ENCODE data around the gene ZNF226.
A peak's percentile ranks its signal among the peaks of the same experiment; 100 is the strongest.
"Not testable (repeated sequence)": the region's sequence is repeated elsewhere in the genome, so short reads cannot be mapped to it uniquely, and the experiment has no call there.

Gene ZNF226

DNA sequence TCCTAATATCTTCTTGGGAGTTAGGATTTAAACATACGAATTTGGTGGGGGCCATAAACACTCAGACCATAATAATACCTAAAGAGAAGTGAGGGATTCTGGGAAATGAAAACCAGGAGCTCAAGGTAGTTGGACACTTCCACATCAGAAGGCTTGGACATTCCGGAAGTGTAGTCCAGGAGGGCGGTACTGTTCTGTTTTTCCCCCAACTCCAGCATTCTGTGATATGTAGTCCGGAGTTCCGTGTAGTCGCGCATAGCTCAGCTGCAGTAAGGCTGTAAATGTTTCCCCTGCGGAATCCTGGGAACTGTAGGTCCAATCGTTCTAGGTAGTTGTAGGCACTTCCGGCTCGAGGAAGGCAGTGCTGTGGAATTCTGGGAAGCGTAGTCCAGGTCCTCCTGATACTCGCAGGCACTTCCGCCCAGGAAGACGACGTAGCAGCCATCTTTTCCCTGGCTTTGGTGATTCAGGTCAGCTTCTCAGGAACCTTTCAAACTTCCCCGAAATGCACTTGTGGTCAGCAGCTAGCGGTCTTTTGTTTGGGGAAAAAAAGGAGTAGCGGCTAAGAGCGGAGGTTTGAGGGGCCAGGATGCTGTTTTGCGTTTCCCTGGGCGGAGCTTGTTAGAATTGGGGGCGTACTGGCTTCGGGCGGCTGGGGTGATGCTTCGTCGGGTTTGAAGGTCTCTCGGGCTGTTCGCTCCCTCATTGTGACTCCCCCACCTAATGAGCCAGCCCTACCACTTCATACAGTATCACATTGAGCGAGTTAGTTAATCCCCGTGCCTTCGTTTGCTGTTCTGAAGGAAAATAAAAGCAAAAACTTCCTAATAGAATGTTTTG lies at the start of gene ZNF226:
TSS of gene ZNF226 (plus strand) at position 428 of the 840 bp plus-strand sequence. CDS start 4,981 bp downstream, outside the sequence.
- DNase-seq: peak; percentile 98

GRCh38 chr19:44121162-44121561 lies 43.7 kb upstream of the ZNF226 start:
- not testable (repeated sequence) for DNase-seq

- DNase-seq: no peak
Observed at GRCh38 chr19:44131955-44132354, 32.9 kb upstream of the ZNF226 start.

DNA sequence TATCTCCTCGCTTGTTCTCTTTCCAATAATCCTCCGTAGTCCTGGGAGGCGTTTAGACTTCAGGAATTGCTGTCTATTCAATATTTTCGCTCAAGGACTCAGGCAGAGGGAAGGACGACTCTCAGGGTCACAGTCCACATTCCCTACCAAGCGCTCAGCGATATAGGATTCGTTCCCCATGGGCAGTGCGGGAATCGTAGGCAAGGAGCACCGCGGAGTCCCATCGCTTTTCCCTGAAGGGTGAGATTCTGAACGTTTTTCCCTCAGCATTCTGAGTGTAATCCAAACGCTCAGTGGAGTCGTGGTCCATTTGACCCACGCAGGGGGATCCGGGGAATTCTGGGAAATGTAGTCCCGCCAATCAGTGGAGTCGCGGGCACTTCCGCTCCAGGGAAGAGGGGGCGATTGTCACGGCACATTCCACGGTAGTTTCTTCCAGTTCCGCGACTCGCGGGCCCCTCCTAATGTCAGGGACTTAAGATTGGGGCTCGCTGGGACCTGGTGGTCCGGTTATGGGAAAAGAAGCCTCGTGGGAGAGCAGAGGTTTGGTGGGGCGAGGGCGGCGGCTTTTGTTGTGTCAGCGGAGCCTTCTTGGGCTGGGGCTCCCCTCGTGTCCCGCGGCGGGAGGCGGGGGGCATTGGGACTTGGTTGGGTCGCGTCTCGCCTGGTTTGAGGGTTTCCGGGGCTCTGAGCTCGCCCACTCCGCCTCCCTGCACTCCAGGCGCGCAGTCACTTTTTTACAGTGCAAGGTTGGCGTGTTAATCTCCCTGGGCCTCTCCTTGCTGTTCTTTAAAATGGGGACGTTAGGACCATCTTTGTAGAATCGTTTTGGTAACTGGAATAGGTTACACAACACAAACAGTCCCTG lies 23.5 kb upstream of the ZNF226 start, which contains the start of gene ZNF234:
TSS of gene ZNF234 (plus strand) at position 364 of the 868 bp plus-strand sequence. CDS start 3,079 bp downstream, outside the sequence.
- peak; percentile 49 for DNase-seq

DNA sequence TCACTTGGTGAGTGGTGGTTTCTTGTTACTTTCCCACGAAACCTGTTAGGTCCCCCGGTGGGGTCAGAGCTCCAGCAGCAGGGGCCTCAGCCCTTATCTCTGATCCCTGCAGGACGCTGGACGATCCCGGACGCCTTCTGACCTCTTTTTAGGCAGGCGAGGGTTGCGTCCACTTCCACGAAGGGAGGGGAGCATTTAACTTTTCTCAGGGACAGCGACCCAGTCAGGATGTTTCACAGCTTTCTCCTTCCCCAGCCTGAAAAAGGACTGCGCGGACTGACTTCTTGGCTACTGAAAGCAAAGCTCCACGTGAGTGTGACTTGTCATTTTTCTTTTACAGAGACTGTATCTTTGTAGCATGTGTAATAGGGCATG lies 22.9 kb upstream of the ZNF226 start:
- no peak for DNase-seq

DNA sequence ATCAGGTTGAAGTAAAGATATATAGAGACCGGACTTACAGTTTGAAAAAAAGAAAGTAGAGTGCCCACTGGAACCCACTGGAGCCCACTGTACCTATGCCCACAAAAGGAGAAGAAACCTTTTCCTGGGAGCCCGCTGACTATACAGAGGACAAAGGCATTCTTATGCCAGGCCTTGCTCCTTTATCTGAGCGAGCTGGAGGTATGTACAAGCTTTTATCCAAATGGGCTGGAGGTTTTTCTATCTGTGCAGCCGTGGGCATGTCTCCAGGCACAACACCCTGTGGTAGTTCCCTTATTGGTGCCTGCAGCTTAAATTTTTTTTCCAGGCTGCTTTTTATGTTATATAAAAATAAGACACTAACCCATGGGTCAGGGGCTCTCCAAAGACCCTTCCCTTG lies 15.1 kb upstream of the ZNF226 start:
- DNase-seq: no peak

DNA sequence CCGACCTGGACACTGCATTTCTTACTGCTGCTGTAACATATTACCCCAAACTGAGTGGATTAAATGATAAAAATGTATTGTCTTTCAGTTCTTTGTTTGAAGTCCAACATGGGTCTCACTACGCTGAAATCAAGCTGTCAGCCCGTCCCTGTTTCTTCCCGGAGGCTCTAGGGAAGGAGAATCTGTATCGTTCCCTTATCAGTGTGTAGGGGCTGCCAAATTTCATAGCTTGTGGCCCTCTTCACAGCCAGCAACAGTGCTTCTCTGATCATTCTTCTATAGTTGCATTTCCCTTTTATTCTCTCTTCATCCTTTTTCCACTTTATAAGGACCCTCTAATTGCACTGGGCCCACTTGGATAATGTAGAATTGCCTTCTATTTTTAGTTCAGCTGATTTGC lies 13.4 kb upstream of the ZNF226 start:
- no peak for DNase-seq

DNA sequence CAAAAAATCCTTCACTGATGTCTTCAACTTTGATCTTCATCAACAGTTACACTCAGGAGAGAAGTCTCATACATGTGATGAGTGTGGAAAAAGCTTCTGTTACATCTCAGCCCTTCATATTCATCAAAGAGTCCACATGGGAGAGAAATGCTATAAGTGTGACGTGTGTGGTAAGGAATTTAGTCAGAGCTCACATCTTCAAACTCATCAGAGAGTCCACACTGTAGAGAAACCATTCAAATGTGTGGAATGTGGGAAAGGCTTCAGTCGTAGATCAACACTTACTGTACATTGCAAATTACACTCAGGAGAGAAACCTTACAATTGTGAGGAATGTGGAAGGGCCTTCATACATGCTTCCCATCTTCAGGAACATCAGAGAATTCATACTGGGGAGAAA lies 8.4 kb upstream of the ZNF226 start:
- no peak for DNase-seq

DNA sequence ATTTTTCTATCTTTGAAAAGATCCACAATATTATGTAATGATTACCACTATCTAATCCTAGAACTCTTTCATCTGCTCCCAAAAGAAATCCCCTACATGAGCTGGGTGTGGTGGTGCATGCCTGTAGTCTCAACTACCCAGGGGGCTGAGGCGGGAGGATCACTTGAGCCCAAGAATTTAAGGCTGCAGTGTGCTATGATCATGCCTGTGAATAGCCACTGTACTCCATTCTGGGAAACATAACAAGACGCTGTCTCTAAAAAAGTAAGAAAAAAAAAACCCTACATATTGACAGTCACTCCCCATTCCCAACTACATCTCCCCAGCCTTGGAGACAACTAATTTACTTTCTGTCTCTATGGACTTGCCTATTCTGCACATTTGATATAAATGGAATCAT lies 1.1 kb upstream of the ZNF226 start:
- no peak for DNase-seq

DNA sequence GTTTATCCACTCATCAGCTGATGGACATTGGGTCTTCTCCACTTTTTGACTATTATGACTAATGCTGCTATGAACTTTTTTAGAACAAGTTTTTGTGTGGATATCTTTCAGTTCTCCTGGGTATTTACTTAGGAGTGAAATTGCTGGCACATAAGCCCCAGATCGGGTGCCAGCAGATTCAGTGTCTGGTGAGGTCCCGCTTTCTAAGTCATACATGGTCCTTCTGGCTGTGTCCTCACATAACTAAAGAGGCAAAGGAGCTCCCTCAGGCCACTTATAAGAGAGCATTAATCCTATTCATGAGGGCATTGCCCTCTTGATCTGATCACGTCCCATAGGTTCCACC lies 600 bp upstream of the ZNF226 start:
- no peak for DNase-seq

GRCh38 chr19:44170660-44171059 lies 5.8 kb downstream of the ZNF226 start:
- not testable (repeated sequence) for DNase-seq

DNA sequence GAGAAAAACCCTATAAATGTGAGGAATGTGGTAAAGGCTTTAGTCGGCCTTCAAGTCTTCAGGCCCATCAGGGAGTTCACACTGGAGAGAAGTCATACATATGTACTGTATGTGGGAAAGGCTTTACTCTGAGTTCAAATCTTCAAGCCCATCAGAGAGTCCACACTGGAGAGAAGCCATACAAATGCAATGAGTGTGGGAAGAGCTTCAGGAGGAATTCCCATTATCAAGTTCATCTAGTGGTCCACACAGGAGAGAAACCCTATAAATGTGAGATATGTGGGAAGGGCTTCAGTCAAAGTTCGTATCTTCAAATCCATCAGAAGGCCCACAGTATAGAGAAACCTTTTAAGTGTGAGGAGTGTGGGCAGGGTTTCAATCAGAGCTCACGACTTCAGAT lies 11.7 kb downstream of the ZNF226 start:
- no peak for DNase-seq

- no peak for DNase-seq
Observed at GRCh38 chr19:44180968-44181367, 16.1 kb downstream of the ZNF226 start.

DNA sequence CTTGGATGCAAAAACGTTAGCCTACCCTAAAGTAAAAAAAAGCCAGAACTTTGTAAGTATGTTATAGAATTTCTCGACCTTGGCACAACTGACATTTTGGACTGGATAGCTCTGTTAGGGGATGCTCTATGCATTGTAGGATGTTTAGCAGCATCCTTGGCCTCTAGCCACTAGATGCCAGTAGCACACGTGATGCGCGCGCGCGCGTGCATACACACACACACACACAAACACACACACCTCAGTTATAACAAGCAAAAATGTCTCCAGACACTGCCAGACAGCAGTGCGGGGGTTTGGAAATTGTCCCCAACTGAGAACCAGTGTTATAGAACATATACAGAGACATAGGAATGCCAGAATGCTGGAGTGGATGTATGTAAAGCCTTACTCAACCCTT lies 17.2 kb downstream of the ZNF226 start:
- DNase-seq: no peak

DNA sequence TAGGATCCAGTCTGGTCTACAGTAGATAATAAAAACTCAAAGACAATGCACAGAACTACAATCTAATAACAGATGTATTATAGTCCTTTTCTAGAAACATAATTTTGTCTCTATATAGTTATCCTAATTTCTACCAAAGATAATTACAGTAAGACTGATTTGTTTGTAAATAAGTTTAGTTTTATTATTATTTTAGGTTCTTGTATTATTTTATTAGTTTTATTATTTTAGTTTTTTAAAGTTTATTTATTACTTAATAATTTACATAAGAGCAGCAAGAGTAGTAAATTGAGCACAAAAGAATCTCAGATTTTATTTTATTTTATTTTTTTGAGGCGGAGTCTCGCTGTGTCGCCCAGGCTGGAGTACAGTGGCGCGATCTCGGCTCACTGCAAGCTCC lies 25.1 kb downstream of the ZNF226 start:
- no peak for DNase-seq

DNA sequence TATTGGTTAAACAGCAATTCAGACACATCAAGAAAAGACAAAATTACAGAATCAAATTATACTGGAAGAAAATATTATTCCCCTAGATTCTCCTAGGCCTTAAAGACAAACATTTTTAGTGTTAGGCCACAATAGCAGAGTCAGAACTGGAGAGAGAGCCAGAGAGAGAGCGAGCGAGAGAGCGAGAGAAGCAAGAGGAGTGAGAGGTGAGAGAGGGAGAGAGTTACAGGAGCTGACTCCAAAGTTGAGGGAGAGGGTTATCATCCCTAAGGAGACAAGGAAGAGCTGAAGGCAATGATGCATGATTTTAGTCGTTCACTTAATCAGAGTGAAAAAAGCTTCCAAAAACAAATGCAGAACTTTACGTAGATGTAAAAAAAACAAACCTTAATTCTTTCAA lies 27.2 kb downstream of the ZNF226 start:
- no peak for DNase-seq

GRCh38 chr19:44196772-44197171 lies 31.9 kb downstream of the ZNF226 start:
- no peak for DNase-seq

DNA sequence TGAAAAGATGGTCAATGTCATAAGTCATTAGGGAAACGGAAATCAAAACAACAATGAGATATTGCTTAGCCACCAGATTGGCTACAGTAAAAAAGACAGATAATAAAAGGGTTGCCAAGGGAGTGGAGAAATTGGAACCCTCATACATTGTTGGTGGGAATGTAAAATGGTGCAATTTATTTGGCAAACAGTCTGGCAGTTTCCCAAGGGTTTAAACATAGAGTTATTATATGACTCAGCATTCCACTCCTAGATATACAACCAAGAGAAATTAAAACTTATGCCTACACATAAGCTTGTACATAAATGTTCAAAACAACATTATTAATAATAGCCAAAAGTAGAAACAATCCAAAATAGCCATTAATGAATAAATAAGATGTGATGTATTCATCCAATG lies 37.6 kb downstream of the ZNF226 start:
- no peak for DNase-seq

DNA sequence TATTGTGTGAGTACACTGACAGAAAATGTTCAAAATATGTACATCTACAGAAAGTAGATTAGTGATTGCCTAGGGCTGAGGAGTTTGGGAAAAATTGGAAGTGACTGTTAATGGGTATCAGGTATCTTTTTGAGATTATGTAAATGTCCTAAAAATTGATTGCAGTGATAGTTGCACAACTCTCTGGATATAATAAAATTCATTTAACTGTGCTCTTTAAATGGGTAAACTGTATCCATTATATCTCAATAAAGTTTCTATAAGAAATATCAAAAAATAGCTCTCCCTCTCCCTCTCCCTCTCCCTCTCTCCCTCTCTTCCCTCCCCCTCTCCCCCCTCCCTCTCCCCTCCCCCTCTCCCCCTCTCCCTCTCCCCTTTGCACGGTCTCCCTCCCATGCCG lies 38.1 kb downstream of the ZNF226 start:
- no peak for DNase-seq

DNA sequence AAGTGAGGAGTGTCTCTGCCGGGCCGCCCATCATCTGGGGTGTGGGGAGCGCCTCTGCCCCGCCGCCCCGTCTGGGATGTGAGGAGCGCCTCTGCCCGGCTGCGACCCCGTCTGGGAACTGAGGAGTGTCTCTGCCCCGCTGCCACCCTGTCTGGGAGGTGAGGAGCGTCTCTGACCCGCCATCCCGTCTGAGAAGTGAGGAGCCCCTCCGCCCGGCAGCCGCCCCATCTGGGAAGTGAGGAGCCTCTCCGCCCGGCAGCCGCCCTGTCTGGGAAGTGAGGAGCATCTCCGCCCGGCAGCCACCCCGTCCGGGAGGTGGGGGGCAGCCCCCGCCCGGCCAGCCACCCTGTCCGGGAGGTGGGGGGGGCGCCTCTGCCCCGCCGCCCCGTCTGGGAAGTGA lies 39.0 kb downstream of the ZNF226 start:
- not testable (repeated sequence) for DNase-seq

DNA sequence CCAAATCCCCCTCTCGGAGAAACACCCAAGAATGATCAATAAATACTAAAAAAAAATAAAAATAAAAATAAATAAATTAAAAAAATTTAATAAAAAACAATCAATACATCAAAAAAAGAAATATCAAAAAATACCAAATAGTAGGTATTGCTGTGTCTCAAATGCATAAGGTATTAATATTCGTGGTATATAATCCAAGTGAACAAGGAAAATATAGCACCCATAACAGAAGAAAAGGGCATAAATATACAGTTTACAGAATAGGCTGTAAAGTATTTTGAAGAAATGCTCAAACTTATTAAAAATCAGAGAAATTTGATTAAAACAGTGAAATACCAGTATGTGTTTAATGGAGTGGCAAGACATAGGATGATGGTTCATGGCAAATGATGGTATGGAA lies 39.9 kb downstream of the ZNF226 start:
- no peak for DNase-seq

DNA sequence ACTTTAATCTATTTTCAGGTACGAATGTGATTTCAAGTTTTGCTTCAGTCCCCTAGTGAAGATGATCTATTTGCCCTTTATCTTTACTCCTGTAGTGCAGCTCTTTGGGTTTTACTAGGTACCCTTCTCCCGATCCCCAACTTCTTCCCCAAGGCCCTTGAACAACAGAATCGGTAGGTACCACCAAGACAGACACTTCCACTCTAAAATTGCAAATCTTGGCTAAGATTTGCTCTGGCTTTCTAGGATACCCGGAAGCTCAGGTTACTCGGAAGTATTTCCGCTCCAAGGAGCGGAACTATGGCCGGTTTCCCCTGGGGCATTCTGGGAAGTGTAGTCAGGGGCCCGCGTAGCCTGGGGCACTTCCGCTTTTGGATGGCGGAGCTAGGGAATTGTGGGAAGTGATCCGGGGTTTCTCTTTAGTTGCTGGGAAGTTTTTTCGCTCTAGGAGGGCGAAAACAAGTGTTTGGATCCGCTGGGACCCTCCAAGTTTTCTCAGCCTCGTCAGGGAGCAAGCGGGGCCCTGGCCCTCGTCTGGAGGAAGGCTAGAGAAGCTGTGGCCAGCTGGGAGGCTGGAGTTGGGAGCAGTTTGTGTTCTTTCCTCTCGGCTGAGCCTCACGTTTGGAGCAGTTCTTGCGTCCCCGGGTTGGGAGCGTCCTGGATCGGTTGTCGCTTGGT lies 42.4 kb downstream of the ZNF226 start:
- DNase-seq: peak; percentile 95

DNA sequence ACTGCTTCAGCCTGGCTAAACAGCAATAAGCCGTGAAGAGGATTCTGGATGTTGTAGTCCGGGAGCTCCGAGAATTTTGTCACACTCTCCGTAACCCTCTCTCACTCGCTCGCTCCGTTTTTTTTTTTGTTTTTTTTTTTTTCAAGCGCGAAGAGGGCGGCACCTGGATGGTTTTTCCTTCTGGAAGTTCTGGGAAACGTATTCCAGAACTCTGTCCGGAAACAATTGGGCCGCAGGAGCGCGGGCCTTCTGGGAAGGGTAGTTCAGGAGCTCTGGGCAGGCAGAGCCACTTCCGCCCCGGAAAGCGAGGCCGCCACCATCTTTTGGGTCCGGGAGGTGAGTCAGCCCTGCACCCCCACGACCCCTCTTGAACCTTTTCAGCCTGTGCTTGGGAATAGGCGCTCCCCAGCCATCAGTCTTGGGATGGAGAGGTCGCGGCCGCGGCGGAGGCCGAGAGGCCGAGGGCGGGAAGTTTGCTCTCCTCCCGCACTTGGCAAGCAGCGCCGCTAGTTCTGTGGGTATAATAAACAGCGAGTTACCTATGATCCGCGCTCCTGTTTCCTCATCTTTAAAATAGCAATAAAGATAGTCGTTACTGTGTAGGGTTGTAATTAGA lies 47.5 kb downstream of the ZNF226 start, which contains the start of gene ZNF227:
TSS of gene ZNF227 (plus strand) at position 283 of the 616 bp plus-strand sequence. CDS start 5,261 bp downstream, outside the sequence.
- DNase-seq: peak; percentile 95
